ENCODE data around the gene DNAI4. TPM values are rescaled to one million over a fixed set of nuclear protein-coding genes. Genes with fewer than 3 reads are reported as not detected.
"Not testable (repeated sequence)": the region's sequence is repeated elsewhere in the genome, so short reads cannot be mapped to it uniquely, and the experiment has no call there.

Gene DNAI4
- total RNA-seq, 1 donor from 2014 or later = 4.5 TPM

DNA sequence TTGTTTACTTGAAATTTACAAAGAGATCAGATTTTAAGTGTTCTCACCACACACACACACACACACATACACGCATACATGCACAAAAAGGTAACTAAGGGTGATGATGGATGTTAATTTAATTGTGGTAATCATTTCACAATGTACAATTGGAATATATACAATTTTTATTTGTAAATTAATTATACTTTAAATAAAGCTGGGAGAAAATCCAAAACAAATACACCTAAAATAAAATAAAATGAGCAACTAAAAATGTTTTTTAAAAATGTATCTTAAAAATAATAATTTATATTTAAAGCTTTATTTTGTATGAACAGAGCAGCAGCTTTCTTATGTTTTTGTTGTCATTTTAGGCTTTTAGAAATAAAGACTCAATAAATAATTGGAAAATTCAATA lies 115.4 kb downstream of the DNAI4 start:
- Histone ChIP-seq H3K4me3 (ENCODE audit: low read depth, low read length) (no peak overlapping the region), H3K36me3 (ENCODE audit: control insufficient read depth, insufficient read depth, low read length) (no peaks in the 10 kb centered on the region), H3K27me3 (ENCODE audit: control insufficient read depth, insufficient read depth, low read length) (no peaks in the 10 kb centered on the region)
- DNase-seq (ENCODE audit: low read depth) = no peak
- TF ChIP-seq, protein P1, sequence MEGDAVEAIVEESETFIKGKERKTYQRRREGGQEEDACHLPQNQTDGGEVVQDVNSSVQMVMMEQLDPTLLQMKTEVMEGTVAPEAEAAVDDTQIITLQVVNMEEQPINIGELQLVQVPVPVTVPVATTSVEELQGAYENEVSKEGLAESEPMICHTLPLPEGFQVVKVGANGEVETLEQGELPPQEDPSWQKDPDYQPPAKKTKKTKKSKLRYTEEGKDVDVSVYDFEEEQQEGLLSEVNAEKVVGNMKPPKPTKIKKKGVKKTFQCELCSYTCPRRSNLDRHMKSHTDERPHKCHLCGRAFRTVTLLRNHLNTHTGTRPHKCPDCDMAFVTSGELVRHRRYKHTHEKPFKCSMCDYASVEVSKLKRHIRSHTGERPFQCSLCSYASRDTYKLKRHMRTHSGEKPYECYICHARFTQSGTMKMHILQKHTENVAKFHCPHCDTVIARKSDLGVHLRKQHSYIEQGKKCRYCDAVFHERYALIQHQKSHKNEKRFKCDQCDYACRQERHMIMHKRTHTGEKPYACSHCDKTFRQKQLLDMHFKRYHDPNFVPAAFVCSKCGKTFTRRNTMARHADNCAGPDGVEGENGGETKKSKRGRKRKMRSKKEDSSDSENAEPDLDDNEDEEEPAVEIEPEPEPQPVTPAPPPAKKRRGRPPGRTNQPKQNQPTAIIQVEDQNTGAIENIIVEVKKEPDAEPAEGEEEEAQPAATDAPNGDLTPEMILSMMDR (IDR thresholded peaks at IDR 0.05; ENCODE audit: insufficient read depth, low read length, poor library complexity, severe bottlenecking) = no peak

DNA sequence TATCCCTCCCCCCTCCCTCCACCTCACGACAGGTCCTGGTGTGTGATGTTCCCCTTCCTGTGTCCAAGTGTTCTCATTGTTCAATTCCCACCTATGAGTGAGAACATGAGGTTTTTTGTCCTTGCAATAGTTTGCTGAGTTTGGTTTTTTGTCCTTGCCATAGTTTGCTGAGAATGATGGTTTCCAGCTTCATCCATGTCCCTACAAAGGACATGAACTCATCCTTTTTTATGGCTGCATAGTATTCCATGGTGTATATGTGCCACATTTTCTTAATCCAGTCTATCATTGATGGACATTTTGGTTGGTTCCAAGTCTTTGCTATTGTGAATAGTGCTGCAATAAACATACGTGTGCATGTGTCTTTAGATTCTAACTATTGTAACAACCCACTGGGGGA lies 128.8 kb downstream of the DNAI4 start:
- H3K36me3 ChIP-seq (ENCODE audit: control insufficient read depth, insufficient read depth, low read length); DNase-seq (ENCODE audit: low read depth); H3K27me3 ChIP-seq (ENCODE audit: control insufficient read depth, insufficient read depth, low read length); H3K4me3 ChIP-seq (ENCODE audit: low read depth, low read length): not testable (repeated sequence)

DNA sequence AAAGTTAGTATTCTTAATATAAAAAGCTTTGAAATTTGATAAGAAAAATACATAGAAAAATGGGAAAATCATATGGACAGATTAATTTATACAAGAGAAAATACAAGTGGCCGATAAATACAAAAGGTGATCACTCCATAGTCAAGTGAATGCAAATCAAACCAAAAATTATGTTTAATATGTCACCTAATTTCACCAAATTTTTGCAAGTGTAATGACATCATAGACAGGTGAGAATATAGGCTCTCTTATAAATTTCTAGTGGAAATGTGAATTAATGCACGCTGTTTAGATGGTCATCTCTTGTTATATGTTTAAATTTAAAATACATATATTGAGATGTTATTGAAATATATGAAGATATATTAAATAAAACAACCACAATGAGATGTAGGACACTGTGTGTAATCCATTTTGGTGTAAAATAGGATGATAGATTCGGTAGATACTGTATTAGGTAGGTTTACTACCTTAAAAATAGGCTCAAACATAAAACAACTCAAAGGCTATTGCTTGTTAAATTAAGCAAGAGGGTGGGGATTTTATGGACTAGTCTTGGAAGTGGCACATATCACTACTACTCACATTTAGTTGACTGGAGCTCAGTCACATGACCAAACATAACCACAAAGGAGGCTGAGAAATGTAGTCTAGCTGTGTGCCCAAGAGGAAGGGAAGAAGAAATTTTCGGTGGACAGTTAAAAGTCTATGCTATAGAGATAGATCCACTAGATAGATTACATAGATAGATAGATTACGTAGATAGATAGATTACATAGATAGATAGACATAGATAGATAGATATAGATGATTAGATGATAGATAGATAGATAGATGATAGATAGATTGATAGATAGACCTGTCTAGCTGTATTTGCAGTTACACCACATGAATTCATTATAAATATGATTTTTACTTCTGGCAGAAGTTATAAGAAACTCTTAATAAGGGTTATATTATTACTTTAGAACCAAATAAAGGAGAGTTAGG lies 132.7 kb downstream of the DNAI4 start:
- Histone ChIP-seq H3K27me3 (ENCODE audit: control insufficient read depth, insufficient read depth, low read length) (no peaks in the 10 kb centered on the region), H3K4me3 (ENCODE audit: low read depth, low read length) (no peak overlapping the region), H3K36me3 (ENCODE audit: control insufficient read depth, insufficient read depth, low read length) (no peaks in the 10 kb centered on the region)
- TF ChIP-seq, protein P1 (IDR thresholded peaks at IDR 0.05; ENCODE audit: insufficient read depth, low read length, poor library complexity, severe bottlenecking) = no peak
- no peak for DNase-seq (ENCODE audit: low read depth)

DNA sequence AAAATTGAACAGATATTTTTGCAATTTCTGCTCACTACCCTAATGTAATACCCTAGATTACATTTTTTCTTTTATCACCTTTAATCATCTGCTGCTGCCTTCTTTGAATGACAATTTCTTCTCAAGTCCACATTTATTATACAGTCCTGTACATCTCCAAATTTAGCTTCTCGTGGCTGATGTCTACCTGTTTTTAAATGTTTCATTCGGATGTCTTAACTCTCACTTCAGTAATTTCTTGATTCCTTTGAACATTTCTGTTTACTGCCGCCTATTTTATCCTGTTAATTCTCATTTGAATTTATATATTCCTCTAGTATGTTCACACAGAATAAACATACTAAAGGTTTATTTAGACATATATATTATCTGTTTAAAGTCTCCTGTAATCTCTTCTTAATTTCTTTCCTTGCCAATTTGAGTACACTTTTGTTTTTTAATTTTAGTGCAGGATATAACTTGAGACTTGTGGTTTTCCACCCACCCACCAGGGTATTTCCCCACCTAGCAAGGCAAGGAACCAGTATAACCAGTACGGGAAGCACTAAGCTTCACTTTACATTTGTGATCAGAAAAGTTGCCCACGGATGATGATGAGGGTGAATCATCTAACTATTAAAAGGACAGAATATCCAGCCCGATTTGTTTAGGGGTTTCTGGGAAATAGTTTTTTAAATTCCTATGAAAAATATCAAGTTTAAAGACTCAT lies 136.3 kb downstream of the DNAI4 start:
- no peaks in the 10 kb centered on the region for H3K36me3 ChIP-seq (ENCODE audit: control insufficient read depth, insufficient read depth, low read length)
- DNase-seq (ENCODE audit: low read depth) = no peak
- H3K27me3 ChIP-seq (ENCODE audit: control insufficient read depth, insufficient read depth, low read length) = no peaks in the 10 kb centered on the region
- TF ChIP-seq, protein P1 (IDR thresholded peaks at IDR 0.05; ENCODE audit: insufficient read depth, low read length, poor library complexity, severe bottlenecking) = no peak
- H3K4me3 ChIP-seq (ENCODE audit: low read depth, low read length) = no peak overlapping the region

- H3K27me3 ChIP-seq (ENCODE audit: control insufficient read depth, insufficient read depth, low read length) = no peaks in the 10 kb centered on the region
- no peaks in the 10 kb centered on the region for H3K36me3 ChIP-seq (ENCODE audit: control insufficient read depth, insufficient read depth, low read length)
- DNase-seq (ENCODE audit: low read depth) = no peak
- TF ChIP-seq, protein P1 (IDR thresholded peaks at IDR 0.05; ENCODE audit: insufficient read depth, low read length, poor library complexity, severe bottlenecking) = no peak
- no peak overlapping the region for H3K4me3 ChIP-seq (ENCODE audit: low read depth, low read length)
These were observed 137.0 kb downstream of the DNAI4 start for GRCh38 chr1:66787641-66788040.

- H3K27me3 ChIP-seq (ENCODE audit: control insufficient read depth, insufficient read depth, low read length); H3K4me3 ChIP-seq (ENCODE audit: low read depth, low read length); DNase-seq (ENCODE audit: low read depth); H3K36me3 ChIP-seq (ENCODE audit: control insufficient read depth, insufficient read depth, low read length): not testable (repeated sequence)
These were observed 138.9 kb downstream of the DNAI4 start for GRCh38 chr1:66785800-66786199.
